ENCODE data around the gene PET100.

The PET100 gene

GRCh38 chr19:7612282-7613274 is 17.0 kb upstream of the PET100 start:
- DNase-seq (ENCODE audit: low spot score) (no peak), FAIRE-seq (no peak)

GRCh38 chr19:7614859-7615741 is 14.5 kb upstream of the PET100 start:
- FAIRE-seq (no peak), DNase-seq (ENCODE audit: low spot score) (no peak)

- no peak for DNase-seq (ENCODE audit: low spot score)
- FAIRE-seq, result no peak
Measured at GRCh38 chr19:7617172-7617571, 12.4 kb upstream of the PET100 start.

- DNase-seq (ENCODE audit: low spot score), result no peak
- FAIRE-seq, result no peak
Measured at GRCh38 chr19:7617735-7618134, 11.9 kb upstream of the PET100 start.

- FAIRE-seq, result no peak
- no peak for DNase-seq (ENCODE audit: low spot score)
Measured at GRCh38 chr19:7618348-7618747, 11.2 kb upstream of the PET100 start.

GRCh38 chr19:7618771-7619510 is 10.7 kb upstream of the PET100 start:
- FAIRE-seq (no peak), DNase-seq (ENCODE audit: low spot score) (no peak)

- no peak for FAIRE-seq
Measured at GRCh38 chr19:7619671-7620441, 9.7 kb upstream of the PET100 start.

GRCh38 chr19:7620442-7621412 is 8.9 kb upstream of the PET100 start:
- DNase-seq (ENCODE audit: low spot score), result no peak
- no peak for FAIRE-seq

More at GRCh38 chr19:7619671-7620441, 9.7 kb upstream of the PET100 start:
- no peak for DNase-seq (ENCODE audit: low spot score)

- no peak for DNase-seq (ENCODE audit: low spot score)
- no peak for FAIRE-seq
Measured at GRCh38 chr19:7622933-7623685, 6.5 kb upstream of the PET100 start.

- DNase-seq (ENCODE audit: low spot score), result no peak
- FAIRE-seq, result no peak
Measured at GRCh38 chr19:7623725-7624603, 5.6 kb upstream of the PET100 start.

GRCh38 chr19:7624810-7625209 is 4.8 kb upstream of the PET100 start:
- FAIRE-seq (no peak), DNase-seq (ENCODE audit: low spot score) (no peak)

GRCh38 chr19:7625763-7626372 is 3.7 kb upstream of the PET100 start:
- no peak for DNase-seq (ENCODE audit: low spot score)
- FAIRE-seq, result no peak

- FAIRE-seq, result no peak
Measured at GRCh38 chr19:7627166-7627565, 2.4 kb upstream of the PET100 start.

GRCh38 chr19:7628589-7629311 is 843 bp upstream of the PET100 start:
- no peak for DNase-seq (ENCODE audit: low spot score)
- no peak for FAIRE-seq

More at GRCh38 chr19:7627166-7627565, 2.4 kb upstream of the PET100 start:
- no peak for DNase-seq (ENCODE audit: low spot score)

- no peak for FAIRE-seq
Measured at GRCh38 chr19:7631577-7631976, 2.0 kb downstream of the PET100 start.

More at GRCh38 chr19:7631577-7631976, 2.0 kb downstream of the PET100 start:
- DNase-seq (ENCODE audit: low spot score), result no peak

Measured in RCC 7860 (cell line).